Measurements from ENCODE around the gene DUS1L.

GRCh38 chr17:82016875-82017459 is 48.6 kb downstream of the DUS1L start:
- TF ChIP-seq CTCF (IDR thresholded peaks at IDR 0.05) (no peak), MYC (IDR thresholded peaks at IDR 0.05; ENCODE audit: borderline replicate concordance, low read length) (no peak), SMC3 (IDR thresholded peaks at IDR 0.05) (no peak), SREBF2 (IDR thresholded peaks at IDR 0.05) (no peak), POLR2A (IDR thresholded peaks at IDR 0.05; ENCODE audit: low read length) (no peak), RFX5 (IDR thresholded peaks at IDR 0.05) (no peak), EHMT2 (IDR thresholded peaks at IDR 0.05; ENCODE audit: low read depth) (no peak), GATA3 (IDR thresholded peaks at IDR 0.05; ENCODE audit: borderline replicate concordance) (no peak), ELK1 (IDR thresholded peaks at IDR 0.05; ENCODE audit: low read depth, low read length) (no peak), JUN (IDR thresholded peaks at IDR 0.05) (no peak), ZFP36 (IDR thresholded peaks at IDR 0.05; ENCODE audit: borderline replicate concordance, partially characterized antibody) (no peak), USF2 (IDR thresholded peaks at IDR 0.05) (no peak), RAD21 (conservative IDR thresholded peaks at IDR 0.05 in 1 of 2, IDR thresholded peaks at IDR 0.05 in 1 of 2) (no peak), RARB (CRISPR knock-in tag; IDR thresholded peaks at IDR 0.05) (no peak)
